Suprapubic skin (tissue), 4 donors: Measurements from ENCODE around the gene EIPR1.

ENCODE experiments used
- CTCF ChIP-seq, 2 donors: fragments of 200-600 bp in 1 of 2; fragments of 450-650 bp in 1 of 2; sonication (generic) in 1 of 2; IDR thresholded peaks; one replicate each; pipeline ENCODE4 v1.5.1; 2016 to 2019; ENCODE audit warnings: antibody characterized with exemption in 2 of 2, mild to moderate bottlenecking in 1 of 2, moderate library complexity in 1 of 2
- EP300 ChIP-seq: sonication (generic); formaldehyde crosslinking; IDR thresholded peaks from one replicate; pipeline ENCODE4 v1.6.1; 2017; ENCODE audit warnings: antibody characterized with exemption
- POLR2A ChIP-seq, 2 donors: fragments of 450-650 bp; IDR thresholded peaks; one replicate each; pipeline ENCODE4 v1.6.1; 2017; ENCODE audit warnings: antibody characterized with exemption in 2 of 2, mild to moderate bottlenecking in 2 of 2, moderate library complexity in 2 of 2
- POLR2AphosphoS5 ChIP-seq, 3 donors: sonication (generic); formaldehyde crosslinking; IDR thresholded peaks; one replicate each; pipeline ENCODE4 v1.6.1; 2017; ENCODE audit warnings: antibody characterized with exemption in 3 of 3

- TF ChIP-seq CTCF (IDR thresholded peaks at IDR 0.05) (no peak), POLR2AphosphoS5 (IDR thresholded peaks at IDR 0.05) (no peak), POLR2A (IDR thresholded peaks at IDR 0.05) (no peak), EP300 (no peak)
Observed at GRCh38 chr2:3192281-3192818, 185.3 kb downstream of the EIPR1 start.
